ENCODE results near the gene CTNNB1. TPM values are rescaled to one million over a fixed set of nuclear protein-coding genes. Genes with fewer than 3 reads are reported as not detected.

Gene CTNNB1
- total and polyA plus RNA-seq, 2 of the 8 experiments (the other 6 are each of a cell fraction or from before 2014, with no cell fraction given) = 356 to 579 TPM

DNA sequence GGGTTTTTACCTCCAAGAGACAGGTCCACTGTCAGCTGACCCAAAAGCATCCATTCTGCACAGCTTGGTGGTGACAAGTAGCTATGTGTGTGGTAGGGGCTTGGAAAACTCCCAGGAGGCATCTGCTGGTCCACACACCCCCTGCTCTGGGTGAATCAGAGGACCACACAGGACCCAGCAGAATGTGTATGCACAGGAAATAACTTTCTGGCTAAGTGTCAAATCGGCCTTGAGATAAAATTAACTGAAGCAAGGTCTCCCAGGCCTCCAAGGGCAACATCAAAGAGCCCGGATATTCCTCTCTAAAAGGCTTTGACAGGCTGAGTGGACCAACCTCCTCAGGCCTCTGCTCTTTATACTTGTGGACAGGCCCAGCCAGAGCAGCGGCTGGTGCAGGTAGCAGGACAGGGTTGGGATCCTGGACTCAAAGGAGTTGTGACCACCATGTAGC is 66.5 kb downstream of the CTNNB1 start:
- H3K9me3 ChIP-seq (ENCODE audit: insufficient read depth in 2 of 2, low read depth in 1 of 2, low read length in 1 of 2) = no peaks in the 10 kb centered on the region
- no peak for TF ChIP-seq JUN (IDR thresholded peaks at IDR 0.05; ENCODE audit: low read depth, low read length)
- TF ChIP-seq RXRA (IDR thresholded peaks at IDR 0.05; ENCODE audit: insufficient read depth, low read depth, low read length) = no peak
- no peak for TF ChIP-seq EZH2 (IDR thresholded peaks at IDR 0.05; ENCODE audit: low read depth, low read length, severe bottlenecking)
- TF ChIP-seq EGR1 (IDR thresholded peaks at IDR 0.05; ENCODE audit: borderline replicate concordance, low read depth, low read length) = no peak
- no peak for TF ChIP-seq BACH1 (IDR thresholded peaks at IDR 0.05; ENCODE audit: low read length)
- no peak for TF ChIP-seq RAD21 (IDR thresholded peaks at IDR 0.05 in 1 of 2, conservative IDR thresholded peaks at IDR 0.05 in 1 of 2; ENCODE audit: low read depth in 2 of 2, low read length in 2 of 2)
- TF ChIP-seq KDM4A (IDR thresholded peaks at IDR 0.05; ENCODE audit: low read depth, low read length, severe bottlenecking) = no peak
- no peak for TF ChIP-seq POLR2A (IDR thresholded peaks at IDR 0.05; ENCODE audit: control extremely low read depth in 1 of 2, low read depth in 2 of 2, low read length in 2 of 2)
- no peak for TF ChIP-seq TAF1 (IDR thresholded peaks at IDR 0.05; ENCODE audit: low read depth, low read length)
- no peak for TF ChIP-seq ATF3 (IDR thresholded peaks at IDR 0.05; ENCODE audit: insufficient read depth, low read depth, low read length)
- no peak for TF ChIP-seq TEAD4 (IDR thresholded peaks at IDR 0.05; ENCODE audit: low read depth, low read length)
- no peak for TF ChIP-seq E2F6 (IDR thresholded peaks at IDR 0.05)
- no peak for TF ChIP-seq SAP30 (IDR thresholded peaks at IDR 0.05; ENCODE audit: insufficient read depth, insufficient replicate concordance, low read length)

More for the DNA sequence above, 66.5 kb downstream of the CTNNB1 start:
- no peak overlapping the region for H4K8ac ChIP-seq (ENCODE audit: extremely low read depth, insufficient read depth, low read length)
- no peak overlapping the region for H3K4me2 ChIP-seq (ENCODE audit: insufficient read depth in 1 of 2, low read depth in 2 of 2, low read length in 2 of 2)
- H3K79me1 ChIP-seq (ENCODE audit: low read depth, low read length) = no peaks in the 10 kb centered on the region
- no peak overlapping the region for H2BK15ac ChIP-seq (ENCODE audit: low read length)
- H3K4ac ChIP-seq (replicated peaks; ENCODE audit: insufficient read length, low read depth, low read length) = no peak overlapping the region
- H3K9ac ChIP-seq (replicated peaks in 1 of 4; ENCODE audit: extremely low read depth in 1 of 4, low read depth in 3 of 4, low read length in 3 of 4) = no peak overlapping the region
- H2AK5ac ChIP-seq (ENCODE audit: low read depth, low read length) = no peak overlapping the region
- FAIRE-seq = no peak
- H3K79me2 ChIP-seq (ENCODE audit: control insufficient read depth in 1 of 2, insufficient read depth in 2 of 2, low read length in 2 of 2) = no peaks in the 10 kb centered on the region
- no peak overlapping the region for H3K14ac ChIP-seq (ENCODE audit: insufficient read length)
- no peaks in the 10 kb centered on the region for H4K20me1 ChIP-seq (replicated peaks in 1 of 2; ENCODE audit: control insufficient read depth in 1 of 2, insufficient read depth in 2 of 2, low read length in 2 of 2)
- no peak overlapping the region for H2BK12ac ChIP-seq (ENCODE audit: low read depth, low read length)
- no peak overlapping the region for H4K5ac ChIP-seq (ENCODE audit: insufficient read length, low read depth, low read length)
- DNase-seq (ENCODE audit: low read depth in 1 of 2, low spot score in 2 of 2) = no peak
- H3K56ac ChIP-seq (replicated peaks; ENCODE audit: insufficient read length, low read depth, low read length) = no peak overlapping the region
- no peak overlapping the region for H2AFZ ChIP-seq (ENCODE audit: low read length)
- no peak overlapping the region for H3K23ac ChIP-seq (ENCODE audit: insufficient read length)
- H3K23me2 ChIP-seq (ENCODE audit: low read depth, low read length) = no peaks in the 10 kb centered on the region
- POLR2A ChIA-PET (ENCODE audit: partially characterized antibody) = interaction anchor here (1.4 kb wide), 1 partner anchor 12 kb away, joined by 4 read pairs; no protein-coding TSS in a partner anchor
- H2BK20ac ChIP-seq (ENCODE audit: low read length) = no peak overlapping the region
- H3K27ac ChIP-seq (ENCODE audit: low read depth, low read length) = no peak overlapping the region
- H3K4me1 ChIP-seq (replicated peaks in 1 of 4; ENCODE audit: control insufficient read depth in 3 of 4, insufficient read depth in 4 of 4, low read length in 3 of 4) = peaks cover 0 to 5% (median 0%) of the 10 kb centered on the region in 4 experiments; a peak in 1 of 7 replicates
- H3K36me3 ChIP-seq (ENCODE audit: control insufficient read depth in 2 of 4, insufficient read depth in 4 of 4, low read length in 3 of 4) = no peaks in the 10 kb centered on the region
- no peak overlapping the region for H2BK5ac ChIP-seq (ENCODE audit: low read depth, low read length)
- no peak overlapping the region for H2BK120ac ChIP-seq (replicated peaks; ENCODE audit: low read depth, low read length)
- WGBS, 2 experiments (ENCODE audit: extremely low coverage in 1 of 2, insufficient coverage in 1 of 2, insufficient read length in 1 of 2, insufficient replicate concordance in 2 of 2, low coverage in 1 of 2, low lambda C conversion rate in 2 of 2, missing lambda C conversion rate in 1 of 2) = 81% methylated on average over 3 of the region's 3 CpGs; no CpG with 5 or more reads in 1 of the 2 experiments
- H4K91ac ChIP-seq (replicated peaks; ENCODE audit: insufficient read length, low read length) = no peak overlapping the region
- no peaks in the 10 kb centered on the region for H3K27me3 ChIP-seq (replicated peaks in 1 of 4; ENCODE audit: control insufficient read depth in 3 of 4, extremely low read depth in 1 of 4, insufficient read depth in 3 of 4, low read length in 3 of 4)
- H3K4me3 ChIP-seq (ENCODE audit: extremely low read depth in 1 of 4, insufficient read depth in 2 of 4, low read depth in 3 of 4, low read length in 4 of 4) = no peak overlapping the region
- CTCF ChIA-PET (ENCODE audit: partially characterized antibody) = no interaction called here
- H3K18ac ChIP-seq (ENCODE audit: extremely low read depth, low read length) = no peak overlapping the region

Data from H1 (cell line).